H9 (cell line): Measurements from ENCODE around the gene ZBTB9. TPM values are rescaled to one million over a fixed set of nuclear protein-coding genes. Genes with fewer than 3 reads are reported as not detected.

Experiments used
- DNase-seq: peaks from one replicate; pipeline ENCODE4 v3.0.0-alpha.2; 2017
- H2AFZ ChIP-seq: one replicate; pipeline ENCODE4 v1.6.1; 2013; ENCODE audit warnings: mild to moderate bottlenecking, low read length, control low read depth, moderate library complexity
- H2AK5ac ChIP-seq: 2 replicates; pipeline ENCODE4 v1.6.1; 2013; ENCODE audit warnings: low read length, control low read depth, mixed read lengths; ENCODE audit not compliant: insufficient read length
- H2BK120ac ChIP-seq: one replicate; pipeline ENCODE4 v1.6.1; 2013; ENCODE audit warnings: low read depth, mild to moderate bottlenecking, low read length, control low read depth, inconsistent platforms; ENCODE audit not compliant: poor library complexity, severe bottlenecking
- H2BK12ac ChIP-seq: 2 replicates; pipeline ENCODE4 v1.6.1; 2013; ENCODE audit warnings: low read length, control low read depth, mixed read lengths, low read depth; ENCODE audit not compliant: insufficient read length
- H2BK15ac ChIP-seq: 2 replicates; pipeline ENCODE4 v1.6.1; 2013; ENCODE audit warnings: low read depth, low read length, control low read depth
- H2BK20ac ChIP-seq: one replicate; pipeline ENCODE4 v1.6.1; 2013; ENCODE audit warnings: low read depth, mild to moderate bottlenecking, low read length, control low read depth, inconsistent platforms; ENCODE audit not compliant: poor library complexity, severe bottlenecking
- H2BK5ac ChIP-seq: 2 replicates; pipeline ENCODE4 v1.6.1; 2013; ENCODE audit warnings: low read length, control low read depth, mixed read lengths; ENCODE audit not compliant: insufficient read length
- H3K14ac ChIP-seq: 2 replicates; pipeline ENCODE4 v1.6.1; 2013; ENCODE audit warnings: low read length, control low read depth; ENCODE audit not compliant: insufficient read depth
- H3K18ac ChIP-seq: 2 replicates; pipeline ENCODE4 v1.6.1; 2013; ENCODE audit warnings: low read depth, mild to moderate bottlenecking, mixed read lengths, low read length, control low read depth; ENCODE audit not compliant: insufficient read length
- H3K23ac ChIP-seq: 2 replicates; pipeline ENCODE4 v1.6.1; 2013; ENCODE audit warnings: low read length, control low read depth, mixed read lengths, low read depth; ENCODE audit not compliant: insufficient read length
- H3K23me2 ChIP-seq: 2 replicates; pipeline ENCODE4 v1.6.1; 2013; ENCODE audit warnings: low read depth, mild to moderate bottlenecking, mixed read lengths, low read length, control low read depth; ENCODE audit not compliant: insufficient read length, poor library complexity, severe bottlenecking
- H3K27ac ChIP-seq: 2 replicates; pipeline ENCODE4 v1.5.1; 2013; ENCODE audit warnings: low read length, control low read depth, mixed read lengths, low read depth; ENCODE audit not compliant: insufficient read length
- H3K27me3 ChIP-seq: 2 replicates; pipeline ENCODE4 v1.6.1; 2013; ENCODE audit warnings: low read length, control low read depth, inconsistent platforms; ENCODE audit not compliant: insufficient read depth
- H3K4ac ChIP-seq: 2 replicates; pipeline ENCODE4 v1.6.1; 2013; ENCODE audit warnings: low read depth, mild to moderate bottlenecking, control low read depth, inconsistent platforms, low read length, moderate library complexity
- H3K4me1 ChIP-seq: 2 replicates; pipeline ENCODE4 v1.6.1; 2013; ENCODE audit warnings: low read length, control low read depth, inconsistent platforms; ENCODE audit not compliant: insufficient read depth
- H3K4me2 ChIP-seq: 2 replicates; pipeline ENCODE4 v1.6.1; 2013; ENCODE audit warnings: low read length, control low read depth, mixed read lengths; ENCODE audit not compliant: insufficient read length, insufficient read depth
- H3K56ac ChIP-seq: 2 replicates; pipeline ENCODE4 v1.6.1; 2013; ENCODE audit warnings: low read depth, mild to moderate bottlenecking, mixed read lengths, low read length, control low read depth; ENCODE audit not compliant: insufficient read length
- H3K79me1 ChIP-seq: 2 replicates; pipeline ENCODE4 v1.6.1; 2013; ENCODE audit warnings: low read depth, mild to moderate bottlenecking, moderate library complexity, low read length, control low read depth, inconsistent platforms; ENCODE audit not compliant: insufficient read depth, poor library complexity, severe bottlenecking
- H3K79me2 ChIP-seq: 2 replicates; pipeline ENCODE4 v1.6.1; 2013; ENCODE audit warnings: low read length, control low read depth, inconsistent platforms; ENCODE audit not compliant: insufficient read depth
- H3K9ac ChIP-seq: 2 replicates; pipeline ENCODE4 v1.6.1; 2013; ENCODE audit warnings: low read length, control low read depth, mixed read lengths; ENCODE audit not compliant: insufficient read length; ENCODE audit errors: extremely low read depth
- H3K9me3 ChIP-seq: one replicate; pipeline ENCODE4 v1.6.1; 2013; ENCODE audit warnings: low read depth, low read length, inconsistent platforms; ENCODE audit not compliant: control insufficient read depth
- H3T11ph ChIP-seq: one replicate; pipeline ENCODE4 v1.6.1; 2013; ENCODE audit warnings: mild to moderate bottlenecking, low read length, control low read depth, inconsistent platforms
- H4K20me1 ChIP-seq: one replicate; pipeline ENCODE4 v1.6.1; 2013; ENCODE audit not compliant: control insufficient read depth, insufficient read length, insufficient read depth
- H4K5ac ChIP-seq: 2 replicates; pipeline ENCODE4 v1.6.1; 2013; ENCODE audit warnings: low read depth, mild to moderate bottlenecking, mixed read lengths, low read length, control low read depth; ENCODE audit not compliant: insufficient read length
- H4K8ac ChIP-seq: replicated peaks from 2 replicates; pipeline ENCODE4 v1.6.1; 2013; ENCODE audit warnings: low read length, control low read depth, mixed read lengths, low read depth; ENCODE audit not compliant: insufficient read length
- H4K91ac ChIP-seq: 2 replicates; pipeline ENCODE4 v1.6.1; 2013; ENCODE audit warnings: low read depth, mild to moderate bottlenecking, moderate library complexity, mixed read lengths, low read length, control low read depth; ENCODE audit not compliant: insufficient read length
- H3K27ac Mint-ChIP-seq, 3 experiments: 2 replicates in 2 of 3; 3 replicates in 1 of 3; pipeline ENCODE4 v1.8.0; 2020 to 2021; ENCODE audit warnings: mixed read lengths in 3 of 3, mild to moderate bottlenecking in 1 of 3, moderate library complexity in 1 of 3
- H3K27me3 Mint-ChIP-seq: 2 replicates; pipeline ENCODE4 v1.8.0; 2021; ENCODE audit warnings: low read depth, mild to moderate bottlenecking, moderate library complexity, mixed read lengths
- H3K36me3 Mint-ChIP-seq, 3 experiments: 2 replicates in 2 of 3; 3 replicates in 1 of 3; pipeline ENCODE4 v1.8.0; 2020 to 2021; ENCODE audit warnings: low read depth in 3 of 3, mixed read lengths in 3 of 3; ENCODE audit not compliant: insufficient read depth in 1 of 3
- H3K4me1 Mint-ChIP-seq, 2 experiments: 2 replicates each; pipeline ENCODE4 v1.8.0; 2020; ENCODE audit warnings: mixed read lengths in 2 of 2
- H3K4me3 Mint-ChIP-seq, 2 experiments: 2 replicates in 1 of 2; 3 replicates in 1 of 2; pipeline ENCODE4 v1.8.0; 2020 to 2021; ENCODE audit warnings: mild to moderate bottlenecking in 2 of 2, mixed read lengths in 2 of 2, moderate library complexity in 1 of 2
- H3K9me3 Mint-ChIP-seq, 2 experiments: 2 replicates in 1 of 2; 3 replicates in 1 of 2; pipeline ENCODE4 v1.8.0; 2020; ENCODE audit warnings: mild to moderate bottlenecking in 2 of 2, mixed read lengths in 2 of 2, moderate library complexity in 1 of 2
- WGBS: extraction: QIAGEN DNeasy Blood & Tissue Kit; methylation state at CpG from one replicate; pipeline ENCODE4 v1.1.7; 2013; ENCODE audit warnings: missing lambda C conversion rate, low lambda C conversion rate, mixed read lengths; ENCODE audit not compliant: insufficient read length; ENCODE audit errors: extremely low coverage; 5-methylcytosine and 5-hydroxymethylcytosine counted together
- total RNA-seq: library from RNA; stranded (reverse); gene quantifications from 2 replicates; pipeline ENCODE4 v1.2.1, GENCODE V29; 2021
- TF ChIP-seq, protein P1 (sequence below): fragments of 200-600 bp; sonication (generic); conservative IDR thresholded peaks from 3 replicates; pipeline ENCODE4 v1.8.0; 2021; ENCODE audit warnings: antibody characterized with exemption, mild to moderate bottlenecking

The ZBTB9 gene
- total RNA-seq, 1 experiment from 2014 or later: 53.1 TPM

DNA sequence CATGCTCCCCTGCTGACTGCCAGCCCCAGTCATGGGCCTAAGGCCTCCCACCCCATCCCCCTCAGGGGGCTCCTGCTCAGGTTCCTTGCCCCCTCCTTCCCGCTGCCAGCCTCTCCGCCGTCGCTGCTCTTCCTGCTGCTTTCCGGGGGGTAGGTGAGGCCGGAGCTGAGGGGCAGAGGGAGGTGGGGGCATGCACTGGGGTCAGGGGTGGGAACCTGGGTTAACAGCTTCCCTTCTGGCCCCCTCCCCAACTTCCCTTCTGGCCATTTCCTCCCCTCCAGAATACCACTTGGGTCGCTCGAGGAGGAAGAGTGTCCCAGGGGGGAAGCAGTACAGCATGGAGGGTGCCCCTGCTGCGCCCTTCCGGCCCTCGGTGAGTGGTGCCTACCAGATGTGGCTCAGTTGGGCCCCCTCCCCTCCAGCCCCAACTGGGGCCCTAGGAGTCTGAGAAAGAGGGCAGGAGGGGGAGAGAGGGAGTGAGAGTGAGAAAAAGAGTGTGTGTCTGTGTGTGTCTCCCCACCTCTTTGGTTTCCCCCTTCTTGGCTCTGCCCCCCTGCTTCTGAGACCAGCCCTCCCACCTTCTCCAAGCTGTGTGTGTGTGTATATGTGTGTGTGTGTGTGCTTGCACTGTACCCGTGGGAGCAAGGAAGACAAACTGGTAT, 22.4 kb upstream of the ZBTB9 start:
- Histone ChIP-seq H4K5ac (no peak overlapping the region), H2BK20ac (no peak overlapping the region), H3K23ac (no peak overlapping the region), H2BK12ac (peak overlapping the region; percentile 84), H3K79me1 (peaks cover 5% of the 10 kb centered on the region), H2BK15ac (no peak overlapping the region), H4K20me1 (no peaks in the 10 kb centered on the region), H3K9ac (peak overlapping the region; percentile 63), H2AFZ (no peak overlapping the region), H4K91ac (no peak overlapping the region), H3K79me2 (peaks cover 14% of the 10 kb centered on the region; the same call in 1 of the 2 replicates), H3K27me3 (no peaks in the 10 kb centered on the region), H3K4me2 (peak overlapping the region; percentile 88), H3T11ph (no peak overlapping the region), H2BK120ac (no peak overlapping the region), H2AK5ac (no peak overlapping the region), H3K23me2 (peaks cover 23% of the 10 kb centered on the region), H3K14ac (peak overlapping the region; percentile 82), H3K4me1 (peaks cover 17% of the 10 kb centered on the region; the same call in 1 of the 2 replicates), H3K4ac (peak overlapping the region; percentile 48; the same call in 1 of the 2 replicates), H3K9me3 (no peaks in the 10 kb centered on the region), H3K18ac (peak overlapping the region; percentile 73), H2BK5ac (peak overlapping the region; percentile 65), H4K8ac (no peak overlapping the region), H3K27ac (peak overlapping the region; percentile 86), H3K56ac (no peak overlapping the region)
- peak overlapping the region; percentile 94 to 97 (median 96) for H3K27ac Mint-ChIP-seq
- H3K9me3 Mint-ChIP-seq: no peaks in the 10 kb centered on the region
- peaks cover 21 to 33% (median 32%) of the 10 kb centered on the region in 3 experiments for H3K36me3 Mint-ChIP-seq
- no CpG with 5 or more reads among the region's 12 CpGs for WGBS
- peak; percentile 65 for DNase-seq
- H3K27me3 Mint-ChIP-seq: no peaks in the 10 kb centered on the region; the same call in 1 of the 2 replicates
- TF ChIP-seq, protein P1, sequence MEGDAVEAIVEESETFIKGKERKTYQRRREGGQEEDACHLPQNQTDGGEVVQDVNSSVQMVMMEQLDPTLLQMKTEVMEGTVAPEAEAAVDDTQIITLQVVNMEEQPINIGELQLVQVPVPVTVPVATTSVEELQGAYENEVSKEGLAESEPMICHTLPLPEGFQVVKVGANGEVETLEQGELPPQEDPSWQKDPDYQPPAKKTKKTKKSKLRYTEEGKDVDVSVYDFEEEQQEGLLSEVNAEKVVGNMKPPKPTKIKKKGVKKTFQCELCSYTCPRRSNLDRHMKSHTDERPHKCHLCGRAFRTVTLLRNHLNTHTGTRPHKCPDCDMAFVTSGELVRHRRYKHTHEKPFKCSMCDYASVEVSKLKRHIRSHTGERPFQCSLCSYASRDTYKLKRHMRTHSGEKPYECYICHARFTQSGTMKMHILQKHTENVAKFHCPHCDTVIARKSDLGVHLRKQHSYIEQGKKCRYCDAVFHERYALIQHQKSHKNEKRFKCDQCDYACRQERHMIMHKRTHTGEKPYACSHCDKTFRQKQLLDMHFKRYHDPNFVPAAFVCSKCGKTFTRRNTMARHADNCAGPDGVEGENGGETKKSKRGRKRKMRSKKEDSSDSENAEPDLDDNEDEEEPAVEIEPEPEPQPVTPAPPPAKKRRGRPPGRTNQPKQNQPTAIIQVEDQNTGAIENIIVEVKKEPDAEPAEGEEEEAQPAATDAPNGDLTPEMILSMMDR: no peak
- H3K4me1 Mint-ChIP-seq: peaks cover 61 to 70% of the 10 kb centered on the region in 2 experiments
- H3K4me3 Mint-ChIP-seq: peak overlapping the region; percentile 75 to 81
